Ishikawa (cell line): ENCODE measurements around the gene UNC80.

Experiments
- CEBPB ChIP-seq: IDR thresholded peaks from 2 replicates; pipeline ENCODE4 v1.6.1; 2012
- CREB1 ChIP-seq: IDR thresholded peaks from 2 replicates; pipeline ENCODE4 v1.6.1; 2012; ENCODE audit warnings: low read depth
- EGR1 ChIP-seq: IDR thresholded peaks from 2 replicates; pipeline ENCODE4 v1.6.1; 2012
- EP300 ChIP-seq: IDR thresholded peaks from 2 replicates; pipeline ENCODE4 v1.6.1; 2012; ENCODE audit warnings: borderline replicate concordance
- FOXM1 ChIP-seq: IDR thresholded peaks from 2 replicates; pipeline ENCODE4 v1.6.1; 2012; ENCODE audit warnings: low read depth, borderline replicate concordance
- NFIC ChIP-seq: IDR thresholded peaks from 2 replicates; pipeline ENCODE4 v1.6.1; 2012
- RAD21 ChIP-seq: IDR thresholded peaks from 2 replicates; pipeline ENCODE4 v1.6.1; 2012; ENCODE audit warnings: low read depth
- TAF1 ChIP-seq: IDR thresholded peaks from 2 replicates; pipeline ENCODE4 v1.6.1; 2012; ENCODE audit warnings: low read depth, mild to moderate bottlenecking
- TCF12 ChIP-seq: IDR thresholded peaks from 2 replicates; pipeline ENCODE4 v1.6.1; 2012; ENCODE audit warnings: low read depth
- TEAD4 ChIP-seq: IDR thresholded peaks from 2 replicates; pipeline ENCODE4 v1.6.1; 2012
- YY1 ChIP-seq: IDR thresholded peaks from 2 replicates; pipeline ENCODE4 v1.6.1; 2012; ENCODE audit warnings: low read depth
- ZBTB7A ChIP-seq: IDR thresholded peaks from 2 replicates; pipeline ENCODE4 v1.6.1; 2012; ENCODE audit warnings: low read depth
- TF ChIP-seq, protein P1 (sequence below): IDR thresholded peaks from 2 replicates; pipeline ENCODE4 v1.6.1; 2012; ENCODE audit warnings: low read depth, mild to moderate bottlenecking
- TF ChIP-seq, protein P2 (sequence below): IDR thresholded peaks from 2 replicates; pipeline ENCODE4 v1.6.1; 2012
- TF ChIP-seq, protein P3 (sequence below): IDR thresholded peaks from 2 replicates; pipeline ENCODE4 v1.6.1; 2012

Gene UNC80

DNA sequence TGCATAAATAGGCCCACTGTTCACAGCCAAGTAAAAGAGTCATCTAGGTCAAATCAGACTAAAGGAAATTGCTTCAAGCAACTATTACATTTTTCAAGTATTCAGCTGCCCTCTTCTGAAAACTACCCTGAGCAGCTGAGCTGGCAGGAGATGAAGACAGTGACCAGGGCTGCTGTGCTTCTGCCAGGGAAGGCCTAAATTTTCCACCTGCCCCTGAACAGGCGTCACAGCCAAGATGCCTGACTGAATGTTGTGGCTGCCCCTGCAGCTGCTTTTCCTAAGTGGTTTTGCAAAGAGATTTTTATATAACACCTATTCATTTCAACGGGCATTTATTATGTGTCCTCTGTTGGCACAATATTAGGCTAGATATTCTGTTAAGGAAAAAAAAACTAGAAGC is 134.1 kb downstream of the UNC80 start:
- TF ChIP-seq NFIC (no peak), RAD21 (no peak), TAF1 (no peak), ZBTB7A (no peak), EGR1 (no peak), FOXM1 (no peak), EP300 (no peak), TEAD4 (no peak), YY1 (no peak)
- TF ChIP-seq, protein P1, sequence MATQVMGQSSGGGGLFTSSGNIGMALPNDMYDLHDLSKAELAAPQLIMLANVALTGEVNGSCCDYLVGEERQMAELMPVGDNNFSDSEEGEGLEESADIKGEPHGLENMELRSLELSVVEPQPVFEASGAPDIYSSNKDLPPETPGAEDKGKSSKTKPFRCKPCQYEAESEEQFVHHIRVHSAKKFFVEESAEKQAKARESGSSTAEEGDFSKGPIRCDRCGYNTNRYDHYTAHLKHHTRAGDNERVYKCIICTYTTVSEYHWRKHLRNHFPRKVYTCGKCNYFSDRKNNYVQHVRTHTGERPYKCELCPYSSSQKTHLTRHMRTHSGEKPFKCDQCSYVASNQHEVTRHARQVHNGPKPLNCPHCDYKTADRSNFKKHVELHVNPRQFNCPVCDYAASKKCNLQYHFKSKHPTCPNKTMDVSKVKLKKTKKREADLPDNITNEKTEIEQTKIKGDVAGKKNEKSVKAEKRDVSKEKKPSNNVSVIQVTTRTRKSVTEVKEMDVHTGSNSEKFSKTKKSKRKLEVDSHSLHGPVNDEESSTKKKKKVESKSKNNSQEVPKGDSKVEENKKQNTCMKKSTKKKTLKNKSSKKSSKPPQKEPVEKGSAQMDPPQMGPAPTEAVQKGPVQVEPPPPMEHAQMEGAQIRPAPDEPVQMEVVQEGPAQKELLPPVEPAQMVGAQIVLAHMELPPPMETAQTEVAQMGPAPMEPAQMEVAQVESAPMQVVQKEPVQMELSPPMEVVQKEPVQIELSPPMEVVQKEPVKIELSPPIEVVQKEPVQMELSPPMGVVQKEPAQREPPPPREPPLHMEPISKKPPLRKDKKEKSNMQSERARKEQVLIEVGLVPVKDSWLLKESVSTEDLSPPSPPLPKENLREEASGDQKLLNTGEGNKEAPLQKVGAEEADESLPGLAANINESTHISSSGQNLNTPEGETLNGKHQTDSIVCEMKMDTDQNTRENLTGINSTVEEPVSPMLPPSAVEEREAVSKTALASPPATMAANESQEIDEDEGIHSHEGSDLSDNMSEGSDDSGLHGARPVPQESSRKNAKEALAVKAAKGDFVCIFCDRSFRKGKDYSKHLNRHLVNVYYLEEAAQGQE: no peak
- TF ChIP-seq, protein P2, sequence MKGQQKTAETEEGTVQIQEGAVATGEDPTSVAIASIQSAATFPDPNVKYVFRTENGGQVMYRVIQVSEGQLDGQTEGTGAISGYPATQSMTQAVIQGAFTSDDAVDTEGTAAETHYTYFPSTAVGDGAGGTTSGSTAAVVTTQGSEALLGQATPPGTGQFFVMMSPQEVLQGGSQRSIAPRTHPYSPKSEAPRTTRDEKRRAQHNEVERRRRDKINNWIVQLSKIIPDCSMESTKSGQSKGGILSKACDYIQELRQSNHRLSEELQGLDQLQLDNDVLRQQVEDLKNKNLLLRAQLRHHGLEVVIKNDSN: no peak

DNA sequence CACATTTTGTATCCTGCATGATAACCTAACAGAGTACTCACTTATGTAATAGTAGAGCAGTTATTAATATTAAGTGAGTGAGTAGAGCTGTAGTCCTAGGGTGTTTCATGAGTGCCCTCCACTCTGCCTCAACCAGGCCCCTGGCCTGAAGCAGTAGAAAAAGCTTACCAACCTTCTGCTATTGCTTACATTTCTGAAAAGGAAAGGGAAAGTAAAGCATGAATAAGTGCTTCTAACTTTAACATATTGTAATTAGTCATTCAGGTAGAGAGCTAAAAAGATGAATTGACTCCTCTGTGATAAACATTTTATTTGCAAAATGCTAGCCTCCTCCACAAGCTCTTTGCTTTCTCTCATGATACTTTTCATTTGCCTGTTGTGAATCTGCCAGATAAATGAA is 136.1 kb downstream of the UNC80 start:
- TF ChIP-seq NFIC: no peak
- TF ChIP-seq ZBTB7A: no peak
- no peak for TF ChIP-seq TAF1
- TF ChIP-seq CEBPB: no peak
- no peak for TF ChIP-seq YY1
- no peak for TF ChIP-seq EGR1
- TF ChIP-seq, protein P1: no peak
- TF ChIP-seq, protein P3, sequence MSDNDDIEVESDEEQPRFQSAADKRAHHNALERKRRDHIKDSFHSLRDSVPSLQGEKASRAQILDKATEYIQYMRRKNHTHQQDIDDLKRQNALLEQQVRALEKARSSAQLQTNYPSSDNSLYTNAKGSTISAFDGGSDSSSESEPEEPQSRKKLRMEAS: no peak
- TF ChIP-seq TCF12: no peak
- no peak for TF ChIP-seq CREB1
- TF ChIP-seq, protein P2: no peak
- TF ChIP-seq TEAD4: no peak
- TF ChIP-seq RAD21: no peak
- no peak for TF ChIP-seq FOXM1
- no peak for TF ChIP-seq EP300

DNA sequence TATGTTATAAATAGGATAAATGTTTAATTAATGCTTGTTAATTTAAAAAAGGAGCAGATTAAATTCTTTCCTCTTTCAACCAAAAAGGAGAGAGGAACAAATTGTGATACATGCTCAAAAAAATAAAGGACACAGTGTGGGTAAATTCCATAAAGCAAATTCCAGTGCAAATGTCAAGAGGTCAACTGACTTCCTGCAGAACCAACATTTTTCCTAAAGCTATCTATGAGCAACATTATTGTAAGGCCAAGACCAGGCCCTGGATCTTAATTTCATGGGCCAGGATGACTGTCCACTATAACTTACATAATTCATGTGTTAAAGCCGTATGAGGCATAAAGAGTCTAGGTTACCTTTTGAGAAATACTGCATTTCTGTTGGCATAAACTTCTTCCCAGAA is 136.9 kb downstream of the UNC80 start:
- TF ChIP-seq CREB1: no peak
- TF ChIP-seq, protein P2: no peak
- no peak for TF ChIP-seq CEBPB
- no peak for TF ChIP-seq EGR1
- no peak for TF ChIP-seq TEAD4
- TF ChIP-seq ZBTB7A: no peak
- TF ChIP-seq, protein P3: no peak
- no peak for TF ChIP-seq EP300
- TF ChIP-seq, protein P1: no peak
- TF ChIP-seq NFIC: no peak
- TF ChIP-seq RAD21: no peak
- no peak for TF ChIP-seq TCF12
- no peak for TF ChIP-seq YY1
- no peak for TF ChIP-seq FOXM1
- no peak for TF ChIP-seq TAF1

DNA sequence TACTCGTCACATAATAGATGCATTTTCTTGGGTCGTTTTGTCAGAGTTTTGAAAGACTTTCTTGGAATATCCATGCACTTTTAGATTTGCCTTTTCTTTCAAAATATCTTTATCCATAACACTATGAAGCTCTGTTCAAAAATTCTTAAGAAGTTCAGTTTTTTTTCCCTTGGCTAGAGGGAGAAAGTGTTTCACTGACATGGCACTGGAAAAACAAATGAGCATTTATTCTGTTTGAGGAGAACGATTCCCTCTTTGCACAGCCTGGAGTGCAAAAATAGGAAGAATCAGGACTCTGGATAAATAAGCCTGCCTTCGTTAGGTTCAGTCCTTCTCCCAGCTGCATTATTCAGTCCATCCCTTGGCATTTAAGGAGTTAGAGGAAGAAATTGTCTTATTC is 139.9 kb downstream of the UNC80 start:
- TF ChIP-seq NFIC (no peak), RAD21 (no peak), TAF1 (no peak), CREB1 (no peak), TEAD4 (no peak), ZBTB7A (no peak), CEBPB (no peak), EGR1 (no peak), TCF12 (no peak), FOXM1 (no peak), EP300 (no peak), YY1 (no peak)
- TF ChIP-seq, protein P1: no peak
